ENCODE measurements around the gene SLC25A24.
A peak's percentile ranks its signal among the peaks of the same experiment; 100 is the strongest.

DNA sequence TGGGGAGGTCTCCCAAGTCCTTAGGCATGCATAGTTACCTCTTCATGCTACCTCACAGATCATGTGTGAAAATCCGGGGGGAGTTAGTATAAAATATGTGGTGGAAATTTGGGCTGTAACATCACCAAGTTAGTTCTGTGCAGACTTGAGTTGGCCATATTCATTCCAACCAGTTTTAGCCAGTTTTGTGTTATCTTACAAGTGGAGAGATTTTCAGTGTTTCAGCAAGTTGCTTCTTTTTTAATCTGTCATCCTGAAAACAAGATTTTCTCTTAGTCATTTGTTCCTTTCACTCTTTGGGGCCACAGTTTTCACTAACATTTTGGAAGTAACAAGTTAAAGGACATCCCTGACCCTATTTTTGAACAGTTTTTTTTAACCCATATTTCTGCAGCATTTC lies 11.3 kb downstream of the SLC25A24 start:
- TF ChIP-seq, protein P1, sequence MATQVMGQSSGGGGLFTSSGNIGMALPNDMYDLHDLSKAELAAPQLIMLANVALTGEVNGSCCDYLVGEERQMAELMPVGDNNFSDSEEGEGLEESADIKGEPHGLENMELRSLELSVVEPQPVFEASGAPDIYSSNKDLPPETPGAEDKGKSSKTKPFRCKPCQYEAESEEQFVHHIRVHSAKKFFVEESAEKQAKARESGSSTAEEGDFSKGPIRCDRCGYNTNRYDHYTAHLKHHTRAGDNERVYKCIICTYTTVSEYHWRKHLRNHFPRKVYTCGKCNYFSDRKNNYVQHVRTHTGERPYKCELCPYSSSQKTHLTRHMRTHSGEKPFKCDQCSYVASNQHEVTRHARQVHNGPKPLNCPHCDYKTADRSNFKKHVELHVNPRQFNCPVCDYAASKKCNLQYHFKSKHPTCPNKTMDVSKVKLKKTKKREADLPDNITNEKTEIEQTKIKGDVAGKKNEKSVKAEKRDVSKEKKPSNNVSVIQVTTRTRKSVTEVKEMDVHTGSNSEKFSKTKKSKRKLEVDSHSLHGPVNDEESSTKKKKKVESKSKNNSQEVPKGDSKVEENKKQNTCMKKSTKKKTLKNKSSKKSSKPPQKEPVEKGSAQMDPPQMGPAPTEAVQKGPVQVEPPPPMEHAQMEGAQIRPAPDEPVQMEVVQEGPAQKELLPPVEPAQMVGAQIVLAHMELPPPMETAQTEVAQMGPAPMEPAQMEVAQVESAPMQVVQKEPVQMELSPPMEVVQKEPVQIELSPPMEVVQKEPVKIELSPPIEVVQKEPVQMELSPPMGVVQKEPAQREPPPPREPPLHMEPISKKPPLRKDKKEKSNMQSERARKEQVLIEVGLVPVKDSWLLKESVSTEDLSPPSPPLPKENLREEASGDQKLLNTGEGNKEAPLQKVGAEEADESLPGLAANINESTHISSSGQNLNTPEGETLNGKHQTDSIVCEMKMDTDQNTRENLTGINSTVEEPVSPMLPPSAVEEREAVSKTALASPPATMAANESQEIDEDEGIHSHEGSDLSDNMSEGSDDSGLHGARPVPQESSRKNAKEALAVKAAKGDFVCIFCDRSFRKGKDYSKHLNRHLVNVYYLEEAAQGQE (IDR thresholded peaks at IDR 0.05; ENCODE audit: borderline replicate concordance) = 0 out of 2 replicates have a peak, but pooled peaks have one; percentile 15
- TF ChIP-seq, protein P1 (CRISPR knock-in tag; IDR thresholded peaks at IDR 0.05; ENCODE audit: low read depth) = no peak
- TF ChIP-seq, protein P2, sequence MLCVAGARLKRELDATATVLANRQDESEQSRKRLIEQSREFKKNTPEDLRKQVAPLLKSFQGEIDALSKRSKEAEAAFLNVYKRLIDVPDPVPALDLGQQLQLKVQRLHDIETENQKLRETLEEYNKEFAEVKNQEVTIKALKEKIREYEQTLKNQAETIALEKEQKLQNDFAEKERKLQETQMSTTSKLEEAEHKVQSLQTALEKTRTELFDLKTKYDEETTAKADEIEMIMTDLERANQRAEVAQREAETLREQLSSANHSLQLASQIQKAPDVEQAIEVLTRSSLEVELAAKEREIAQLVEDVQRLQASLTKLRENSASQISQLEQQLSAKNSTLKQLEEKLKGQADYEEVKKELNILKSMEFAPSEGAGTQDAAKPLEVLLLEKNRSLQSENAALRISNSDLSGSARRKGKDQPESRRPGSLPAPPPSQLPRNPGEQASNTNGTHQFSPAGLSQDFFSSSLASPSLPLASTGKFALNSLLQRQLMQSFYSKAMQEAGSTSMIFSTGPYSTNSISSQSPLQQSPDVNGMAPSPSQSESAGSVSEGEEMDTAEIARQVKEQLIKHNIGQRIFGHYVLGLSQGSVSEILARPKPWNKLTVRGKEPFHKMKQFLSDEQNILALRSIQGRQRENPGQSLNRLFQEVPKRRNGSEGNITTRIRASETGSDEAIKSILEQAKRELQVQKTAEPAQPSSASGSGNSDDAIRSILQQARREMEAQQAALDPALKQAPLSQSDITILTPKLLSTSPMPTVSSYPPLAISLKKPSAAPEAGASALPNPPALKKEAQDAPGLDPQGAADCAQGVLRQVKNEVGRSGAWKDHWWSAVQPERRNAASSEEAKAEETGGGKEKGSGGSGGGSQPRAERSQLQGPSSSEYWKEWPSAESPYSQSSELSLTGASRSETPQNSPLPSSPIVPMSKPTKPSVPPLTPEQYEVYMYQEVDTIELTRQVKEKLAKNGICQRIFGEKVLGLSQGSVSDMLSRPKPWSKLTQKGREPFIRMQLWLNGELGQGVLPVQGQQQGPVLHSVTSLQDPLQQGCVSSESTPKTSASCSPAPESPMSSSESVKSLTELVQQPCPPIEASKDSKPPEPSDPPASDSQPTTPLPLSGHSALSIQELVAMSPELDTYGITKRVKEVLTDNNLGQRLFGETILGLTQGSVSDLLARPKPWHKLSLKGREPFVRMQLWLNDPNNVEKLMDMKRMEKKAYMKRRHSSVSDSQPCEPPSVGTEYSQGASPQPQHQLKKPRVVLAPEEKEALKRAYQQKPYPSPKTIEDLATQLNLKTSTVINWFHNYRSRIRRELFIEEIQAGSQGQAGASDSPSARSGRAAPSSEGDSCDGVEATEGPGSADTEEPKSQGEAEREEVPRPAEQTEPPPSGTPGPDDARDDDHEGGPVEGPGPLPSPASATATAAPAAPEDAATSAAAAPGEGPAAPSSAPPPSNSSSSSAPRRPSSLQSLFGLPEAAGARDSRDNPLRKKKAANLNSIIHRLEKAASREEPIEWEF (CRISPR knock-in tag; IDR thresholded peaks at IDR 0.05) = no peak
- TF ChIP-seq, protein P3, sequence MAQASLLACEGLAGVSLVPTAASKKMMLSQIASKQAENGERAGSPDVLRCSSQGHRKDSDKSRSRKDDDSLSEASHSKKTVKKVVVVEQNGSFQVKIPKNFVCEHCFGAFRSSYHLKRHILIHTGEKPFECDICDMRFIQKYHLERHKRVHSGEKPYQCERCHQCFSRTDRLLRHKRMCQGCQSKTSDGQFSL (CRISPR knock-in tag; IDR thresholded peaks at IDR 0.05) = no peak
- TF ChIP-seq, protein P3 (tag; IDR thresholded peaks at IDR 0.05) = no peak
- no peak for TF ChIP-seq MBD2 (IDR thresholded peaks at IDR 0.05; ENCODE audit: borderline replicate concordance, low read depth)
- no peak for TF ChIP-seq POLR2AphosphoS2 (IDR thresholded peaks at IDR 0.05; ENCODE audit: low read length)
- no peak for TF ChIP-seq IFI16 (CRISPR knock-in tag; IDR thresholded peaks at IDR 0.05)
- TF ChIP-seq, protein P4, sequence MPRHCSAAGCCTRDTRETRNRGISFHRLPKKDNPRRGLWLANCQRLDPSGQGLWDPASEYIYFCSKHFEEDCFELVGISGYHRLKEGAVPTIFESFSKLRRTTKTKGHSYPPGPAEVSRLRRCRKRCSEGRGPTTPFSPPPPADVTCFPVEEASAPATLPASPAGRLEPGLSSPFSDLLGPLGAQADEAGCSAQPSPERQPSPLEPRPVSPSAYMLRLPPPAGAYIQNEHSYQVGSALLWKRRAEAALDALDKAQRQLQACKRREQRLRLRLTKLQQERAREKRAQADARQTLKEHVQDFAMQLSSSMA (CRISPR knock-in tag; IDR thresholded peaks at IDR 0.05) = no peak
- no peak for TF ChIP-seq ZNF174 (CRISPR knock-in tag; IDR thresholded peaks at IDR 0.05)
- TF ChIP-seq SIN3A (IDR thresholded peaks at IDR 0.05; ENCODE audit: borderline replicate concordance in 2 of 2, control insufficient read depth in 1 of 2, low read depth in 2 of 2, low read length in 2 of 2) = no peak
- TF ChIP-seq, protein P5, sequence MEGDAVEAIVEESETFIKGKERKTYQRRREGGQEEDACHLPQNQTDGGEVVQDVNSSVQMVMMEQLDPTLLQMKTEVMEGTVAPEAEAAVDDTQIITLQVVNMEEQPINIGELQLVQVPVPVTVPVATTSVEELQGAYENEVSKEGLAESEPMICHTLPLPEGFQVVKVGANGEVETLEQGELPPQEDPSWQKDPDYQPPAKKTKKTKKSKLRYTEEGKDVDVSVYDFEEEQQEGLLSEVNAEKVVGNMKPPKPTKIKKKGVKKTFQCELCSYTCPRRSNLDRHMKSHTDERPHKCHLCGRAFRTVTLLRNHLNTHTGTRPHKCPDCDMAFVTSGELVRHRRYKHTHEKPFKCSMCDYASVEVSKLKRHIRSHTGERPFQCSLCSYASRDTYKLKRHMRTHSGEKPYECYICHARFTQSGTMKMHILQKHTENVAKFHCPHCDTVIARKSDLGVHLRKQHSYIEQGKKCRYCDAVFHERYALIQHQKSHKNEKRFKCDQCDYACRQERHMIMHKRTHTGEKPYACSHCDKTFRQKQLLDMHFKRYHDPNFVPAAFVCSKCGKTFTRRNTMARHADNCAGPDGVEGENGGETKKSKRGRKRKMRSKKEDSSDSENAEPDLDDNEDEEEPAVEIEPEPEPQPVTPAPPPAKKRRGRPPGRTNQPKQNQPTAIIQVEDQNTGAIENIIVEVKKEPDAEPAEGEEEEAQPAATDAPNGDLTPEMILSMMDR (IDR thresholded peaks at IDR 0.05 in 2 of 3, conservative IDR thresholded peaks at IDR 0.05 in 1 of 3; ENCODE audit: insufficient read depth in 2 of 3, low read depth in 1 of 3, low read length in 3 of 3) = no peak
- TF ChIP-seq EP300 (IDR thresholded peaks at IDR 0.05; ENCODE audit: low read length) = no peak
- no peak for TF ChIP-seq GTF2F1 (IDR thresholded peaks at IDR 0.05; ENCODE audit: low read depth, low read length)
- TF ChIP-seq SOX6 (IDR thresholded peaks at IDR 0.05) = no peak

All from K562 (cell line).